ENCODE data around the gene NACC2.
A peak's percentile ranks its signal among the peaks of the same experiment; 100 is the strongest.

NACC2 gene

GRCh38 chr9:136054798-136055714 lies 40.0 kb downstream of the NACC2 start:
- DNase-seq, result no peak

GRCh38 chr9:136054146-136054545 lies 40.9 kb downstream of the NACC2 start:
- no peak for DNase-seq

DNA sequence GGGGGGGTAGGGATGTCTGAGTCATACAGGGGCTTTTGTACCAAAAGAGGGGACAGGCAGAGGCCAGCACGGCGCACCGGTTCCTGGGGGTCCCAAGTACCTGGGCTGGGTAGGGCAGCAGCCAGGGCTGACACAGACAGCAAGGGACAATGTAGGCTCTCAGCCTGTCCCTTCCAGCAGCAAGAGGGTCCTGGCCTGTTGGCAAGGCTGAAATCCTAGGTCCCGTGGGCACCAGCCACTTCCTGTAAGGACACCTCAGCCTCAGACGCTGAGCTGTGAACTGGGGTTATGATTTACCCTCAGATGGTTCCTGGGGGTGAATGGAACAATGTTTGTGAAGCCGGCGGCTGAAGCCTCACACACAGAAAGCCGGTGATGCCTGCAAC lies 41.3 kb downstream of the NACC2 start:
- DNase-seq, result no peak

- no peak for DNase-seq
Observed at GRCh38 chr9:136052991-136053756, 41.9 kb downstream of the NACC2 start.

GRCh38 chr9:136052472-136052880 lies 42.6 kb downstream of the NACC2 start:
- no peak for DNase-seq

DNA sequence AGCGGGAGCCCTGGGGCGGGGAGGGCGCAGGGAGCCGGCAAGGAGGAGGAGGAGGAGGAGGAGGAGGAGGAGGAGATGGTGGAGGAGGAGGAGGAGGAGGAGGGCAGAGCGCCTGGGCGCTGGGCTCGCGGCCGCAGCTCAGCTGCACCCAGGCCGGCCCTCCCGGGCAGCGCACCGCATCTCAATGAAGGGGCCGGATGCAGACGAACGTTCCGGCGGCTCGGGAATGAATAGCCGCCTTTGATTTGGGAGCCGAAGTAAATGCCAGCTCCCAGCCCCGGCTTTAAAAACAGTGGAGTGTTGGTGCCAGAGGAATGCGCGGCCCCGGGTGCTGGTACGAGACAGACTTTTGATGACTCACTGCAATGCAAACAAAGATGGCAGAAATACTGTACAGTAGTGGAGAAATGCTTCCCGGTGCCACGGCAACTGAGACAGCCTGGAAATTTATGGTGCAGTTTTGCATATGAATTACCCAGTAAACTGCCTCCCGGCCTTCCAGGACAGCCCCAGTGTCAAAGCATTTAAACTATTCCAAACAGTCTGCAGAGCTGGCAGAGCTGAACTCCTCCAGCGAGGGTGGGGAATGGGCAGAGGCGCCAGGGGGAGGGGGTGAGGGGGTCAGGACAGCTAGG lies 43.1 kb downstream of the NACC2 start:
- DNase-seq, result peak; percentile 94

DNA sequence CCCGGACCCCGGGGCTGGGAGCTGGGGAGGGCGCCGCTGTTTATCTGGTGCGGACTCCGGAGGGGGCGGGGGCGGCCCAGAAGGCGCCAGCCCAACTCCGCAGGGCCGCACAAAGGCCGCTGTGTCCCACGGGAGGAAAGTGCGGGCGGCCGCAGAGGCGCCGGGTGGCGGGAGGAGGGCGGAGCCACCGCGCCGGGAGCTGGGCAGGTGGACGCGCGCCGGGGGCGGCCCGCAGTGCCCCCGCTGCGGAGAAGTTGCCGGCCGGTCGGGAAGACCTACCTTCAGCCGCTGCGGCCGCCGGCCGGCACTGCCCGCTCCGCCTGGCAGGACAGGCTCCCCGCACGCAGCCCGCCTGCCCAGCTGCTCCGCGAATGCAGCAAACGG lies 43.6 kb downstream of the NACC2 start:
- no peak for DNase-seq

- no peak for DNase-seq
Observed at GRCh38 chr9:136050701-136051452, 44.2 kb downstream of the NACC2 start.

DNA sequence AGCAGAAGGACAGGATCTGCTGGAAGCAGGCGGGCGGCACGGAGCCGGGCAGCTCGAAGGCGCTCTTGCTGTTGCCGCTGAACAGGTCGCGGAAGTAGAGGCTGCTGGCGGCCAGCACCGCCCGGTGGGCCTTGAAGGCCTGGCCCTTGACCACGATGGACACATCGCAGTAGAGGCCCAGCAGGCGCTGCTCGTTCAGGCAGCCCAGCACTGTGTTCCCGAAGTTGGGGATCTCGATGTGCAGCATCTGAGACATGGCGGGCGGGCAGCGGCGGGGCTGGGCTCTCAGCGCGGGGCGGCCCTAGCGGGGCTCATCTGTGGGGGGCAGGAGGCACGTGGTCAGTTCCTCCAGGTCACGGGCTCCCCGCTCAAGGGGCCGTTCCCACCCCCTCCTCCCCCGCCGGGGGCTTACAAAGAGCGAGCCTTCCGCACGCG lies 44.8 kb downstream of the NACC2 start:
- DNase-seq, result no peak

GRCh38 chr9:136049491-136050265 lies 45.4 kb downstream of the NACC2 start:
- no peak for DNase-seq

DNA sequence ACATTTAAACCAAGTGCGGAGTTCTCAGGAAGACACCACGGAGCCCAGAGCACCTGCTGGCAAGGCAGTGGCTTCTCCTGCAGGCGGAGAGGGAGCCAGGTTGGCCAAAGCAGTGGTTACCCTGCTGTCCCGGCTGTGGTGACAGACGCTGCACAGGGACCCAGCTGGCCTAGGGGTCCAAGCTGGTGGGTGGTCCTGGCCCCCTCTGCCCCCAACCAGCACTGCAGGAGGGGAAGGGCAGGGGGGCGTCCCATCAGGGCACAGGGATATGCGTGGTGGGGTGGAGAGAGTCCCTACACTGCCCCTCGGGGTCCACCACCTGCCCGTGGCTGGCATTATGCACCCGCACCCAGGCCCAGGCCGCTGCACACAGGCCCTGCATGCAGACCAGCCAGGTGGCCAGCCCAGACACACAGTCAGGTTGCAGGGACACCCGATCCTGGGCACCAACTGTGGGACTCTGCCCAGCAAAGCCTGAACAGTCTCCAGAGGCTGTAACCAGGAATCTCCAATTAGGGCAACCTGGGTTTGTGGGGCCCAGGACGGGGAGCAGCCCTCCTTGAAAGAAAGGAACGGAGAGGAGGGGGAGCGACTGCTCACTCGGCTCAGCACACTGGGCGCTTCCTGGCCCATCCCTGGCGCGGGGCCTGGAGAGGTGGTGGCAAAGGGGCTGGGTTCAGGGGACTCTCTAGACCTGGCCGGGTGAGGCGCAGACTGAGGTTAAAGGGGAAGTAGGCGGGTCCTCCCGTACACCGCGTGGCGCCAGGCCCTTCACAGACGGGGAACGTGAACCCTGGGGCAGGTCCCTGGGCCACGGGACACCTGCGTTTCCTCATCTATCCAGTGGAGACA lies 46.3 kb downstream of the NACC2 start:
- DNase-seq, result no peak

DNA sequence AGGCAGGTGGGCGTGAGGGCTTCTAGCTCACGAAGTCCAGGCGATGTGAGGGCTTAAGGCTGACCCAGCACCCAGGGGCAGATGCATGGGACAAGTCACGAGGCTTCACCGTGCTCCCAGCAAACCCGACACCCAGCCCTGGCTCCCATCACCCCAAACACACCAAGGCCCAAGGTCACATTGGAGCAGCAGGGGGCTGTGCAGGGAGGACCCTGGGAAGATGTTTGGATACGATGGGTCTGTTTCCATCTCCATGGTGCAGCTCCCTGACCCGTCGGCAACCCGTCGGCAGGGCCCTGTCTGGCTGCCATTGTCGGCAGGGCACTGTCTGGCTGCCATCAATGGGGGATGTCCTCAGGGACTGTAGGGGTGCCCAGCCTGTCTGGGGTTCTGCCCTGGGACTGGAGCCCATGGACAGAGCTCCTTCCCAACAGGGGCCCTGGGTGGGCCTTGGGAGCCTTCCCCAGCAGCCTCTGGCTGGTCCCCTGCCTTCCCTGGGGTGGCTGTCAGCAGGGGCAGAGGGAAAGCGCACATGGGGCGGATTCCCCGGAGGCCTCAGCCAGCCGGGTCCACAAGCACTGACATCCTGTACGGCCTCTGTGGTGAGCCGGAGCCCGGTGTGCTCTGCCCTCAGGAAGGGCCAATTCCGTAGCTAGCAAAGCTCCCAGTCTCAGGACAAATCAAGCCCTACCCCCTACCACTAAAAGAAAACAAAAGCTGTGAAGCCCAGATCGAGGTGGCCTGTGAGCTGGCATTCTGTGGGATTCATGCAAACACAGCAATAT lies 47.1 kb downstream of the NACC2 start:
- DNase-seq, result no peak

DNA sequence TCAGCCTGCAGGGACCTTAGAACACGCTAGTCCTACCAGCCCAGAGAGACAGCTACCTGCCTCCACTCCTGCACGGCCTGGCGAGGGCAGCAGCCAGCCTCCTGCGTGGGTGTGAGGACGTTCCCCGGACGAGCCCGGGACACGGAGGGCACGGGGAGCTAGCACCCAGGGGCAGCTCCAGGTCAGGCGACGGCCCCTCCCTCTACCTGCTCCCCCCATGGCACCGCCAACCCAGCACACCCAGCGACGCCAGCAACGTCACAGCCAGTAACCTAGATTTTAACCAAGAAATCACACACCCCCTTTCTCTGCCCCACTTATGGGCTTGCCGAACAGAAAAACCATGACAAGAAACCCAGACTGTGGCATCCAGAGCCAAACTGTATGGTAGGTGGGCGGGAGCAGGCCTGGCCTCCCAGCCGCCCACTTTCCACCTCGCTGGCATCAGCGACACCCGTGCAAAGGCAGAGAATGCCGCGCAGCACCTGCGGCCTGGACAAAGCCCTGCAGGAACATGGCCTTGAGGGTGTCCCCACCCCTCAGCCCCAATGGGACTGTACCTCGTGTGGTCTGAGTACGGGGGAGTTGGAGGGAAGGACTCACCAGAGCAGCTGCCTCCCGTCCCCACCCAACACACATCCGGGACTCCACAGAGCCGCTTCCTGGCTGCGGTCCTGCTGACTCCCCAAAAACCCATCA lies 47.9 kb downstream of the NACC2 start:
- no peak for DNase-seq

DNA sequence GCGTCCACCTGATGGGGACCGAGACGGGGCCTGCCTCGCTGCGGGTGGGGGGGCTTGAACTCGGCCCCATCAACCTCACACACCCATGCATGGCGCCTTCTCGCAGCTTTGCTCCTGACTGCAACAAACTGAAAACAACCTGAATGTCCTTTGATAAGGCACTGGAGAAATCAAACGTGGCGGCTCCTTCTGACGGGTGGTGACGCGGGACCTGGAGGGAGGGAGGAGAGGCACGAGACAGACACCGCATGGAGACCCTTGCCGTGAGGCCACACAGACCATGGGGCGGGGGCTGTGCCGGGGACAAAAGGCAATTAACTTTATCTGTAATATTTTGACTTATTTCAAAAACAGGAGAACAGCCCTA lies 48.6 kb downstream of the NACC2 start:
- DNase-seq, result no peak

DNA sequence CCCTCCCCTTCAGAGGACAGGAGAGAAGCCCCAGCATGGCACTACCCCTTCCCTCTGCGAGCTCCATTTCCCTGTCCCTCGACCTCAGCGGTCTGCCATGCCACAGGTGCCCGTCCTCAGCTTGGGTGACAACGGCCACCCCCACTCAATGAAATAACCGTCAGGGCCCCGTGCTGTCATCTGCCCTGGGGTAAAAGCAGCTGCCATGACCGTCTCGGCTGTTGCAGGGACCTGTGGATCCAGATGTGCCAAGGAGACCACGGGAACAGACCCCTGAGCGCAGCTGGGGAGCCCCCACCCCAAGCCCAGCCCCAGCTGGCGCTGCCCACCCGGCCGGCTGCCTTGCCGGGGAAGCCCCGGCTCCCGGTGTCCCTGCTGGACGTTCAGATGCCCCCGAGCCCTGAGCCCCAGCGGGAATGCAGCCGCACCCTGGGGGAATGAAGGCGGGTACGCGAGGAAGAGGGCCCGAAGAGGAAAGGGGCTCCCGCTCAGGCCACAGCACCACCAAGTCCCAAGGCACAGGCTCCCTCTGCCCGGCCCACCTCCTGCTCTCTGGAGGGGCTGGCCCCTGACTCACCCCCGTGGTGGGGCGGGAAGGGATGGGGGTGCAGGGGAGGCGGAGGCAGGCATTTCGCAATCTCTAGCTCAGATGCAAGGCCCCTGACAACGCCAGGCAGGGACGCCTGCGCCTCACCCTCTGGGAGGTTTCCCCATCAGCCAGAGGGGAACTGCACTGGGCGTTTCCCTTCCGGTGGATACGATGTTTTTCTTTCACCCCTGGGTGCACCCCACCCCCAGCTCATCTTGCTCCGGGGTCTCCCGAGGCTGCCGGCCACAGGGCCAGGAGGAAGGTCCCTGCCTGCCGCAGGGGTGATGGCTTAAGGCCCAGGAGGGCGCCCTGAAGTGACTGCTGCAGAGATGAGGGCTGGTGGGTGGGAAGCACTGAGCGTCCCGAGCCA lies 49.2 kb downstream of the NACC2 start:
- no peak for DNase-seq

DNA sequence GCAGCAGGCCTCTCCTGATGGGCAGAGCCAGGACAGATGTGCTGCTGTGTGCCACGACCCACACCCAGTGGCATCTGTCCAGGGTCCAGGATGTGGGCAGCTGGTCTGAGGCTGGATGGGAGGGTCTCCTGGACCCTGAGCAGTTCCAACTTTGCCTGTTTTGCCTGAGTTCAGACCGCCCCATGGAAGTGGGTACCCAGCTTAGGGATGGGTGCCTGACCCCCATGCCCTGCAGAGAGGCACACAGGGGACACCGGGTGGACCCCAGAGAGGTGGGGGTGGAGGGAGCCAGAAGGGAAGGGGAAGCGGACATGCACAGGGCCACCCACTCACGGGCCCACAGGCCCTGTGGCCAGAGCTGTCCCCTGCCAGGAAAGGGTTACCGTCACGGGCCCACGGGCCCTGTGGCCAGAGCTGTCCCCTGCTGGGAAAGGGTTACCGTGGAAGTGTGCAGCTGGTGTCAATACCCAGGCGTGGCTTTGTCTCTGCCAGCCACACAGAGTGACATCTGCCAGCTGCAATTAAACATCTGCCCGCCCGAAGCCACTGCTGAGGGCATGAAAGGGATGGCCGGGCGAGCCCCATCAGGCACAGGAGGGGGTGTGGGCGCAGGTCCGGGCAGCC lies 50.0 kb downstream of the NACC2 start:
- DNase-seq, result no peak

- no peak for DNase-seq
Observed at GRCh38 chr9:136044207-136044970, 50.7 kb downstream of the NACC2 start.

All from amniotic stem cell (primary cell).